RWPE2 (cell line): Measurements from ENCODE around the gene MAST2.

Source experiments
- ATAC-seq: fragments of 200-7000 bp; cut with Tn5 transposase; 3 replicates; pipeline ENCODE4 v1.9.1; 2021; ENCODE audit warnings: low read depth
- DNase-seq: peaks from one replicate; pipeline ENCODE4 v3.0.0-alpha.2; 2020; ENCODE audit warnings: low spot score
- H3K27ac ChIP-seq: fragments of 450-650 bp; 2 replicates; pipeline ENCODE4 v1.5.1; 2017; ENCODE audit warnings: mild to moderate bottlenecking; ENCODE audit not compliant: poor library complexity, severe bottlenecking
- H3K27me3 ChIP-seq: fragments of 250-450 bp; sonication (Bioruptor Pico); 2 replicates; pipeline ENCODE4 v1.5.1; 2021; ENCODE audit warnings: mild to moderate bottlenecking, moderate library complexity; ENCODE audit not compliant: insufficient read depth, poor library complexity, severe bottlenecking
- H3K36me3 ChIP-seq: fragments of 250-450 bp; sonication (Bioruptor Pico); 2 replicates; pipeline ENCODE4 v1.5.1; 2020; ENCODE audit warnings: low read depth, mild to moderate bottlenecking, moderate library complexity
- H3K4me1 ChIP-seq: fragments of 250-450 bp; sonication (Bioruptor Pico); 2 replicates; pipeline ENCODE4 v1.5.1; 2021; ENCODE audit warnings: mild to moderate bottlenecking, moderate library complexity; ENCODE audit not compliant: insufficient read depth, poor library complexity, severe bottlenecking
- H3K4me3 ChIP-seq: fragments of 250-450 bp; sonication (Bioruptor Pico); 2 replicates; pipeline ENCODE4 v1.5.1; 2021; ENCODE audit warnings: mild to moderate bottlenecking, moderate library complexity; ENCODE audit not compliant: severe bottlenecking
- H3K9me3 ChIP-seq: fragments of 250-450 bp; sonication (Bioruptor Pico); 2 replicates; pipeline ENCODE4 v1.5.1; 2021; ENCODE audit warnings: mild to moderate bottlenecking, moderate library complexity; ENCODE audit not compliant: severe bottlenecking
- CTCF ChIP-seq: fragments of 450-650 bp; IDR thresholded peaks from one replicate; pipeline ENCODE4 v1.5.1; 2017; ENCODE audit warnings: mild to moderate bottlenecking, moderate library complexity; ENCODE audit not compliant: poor library complexity, severe bottlenecking

The MAST2 gene

DNA sequence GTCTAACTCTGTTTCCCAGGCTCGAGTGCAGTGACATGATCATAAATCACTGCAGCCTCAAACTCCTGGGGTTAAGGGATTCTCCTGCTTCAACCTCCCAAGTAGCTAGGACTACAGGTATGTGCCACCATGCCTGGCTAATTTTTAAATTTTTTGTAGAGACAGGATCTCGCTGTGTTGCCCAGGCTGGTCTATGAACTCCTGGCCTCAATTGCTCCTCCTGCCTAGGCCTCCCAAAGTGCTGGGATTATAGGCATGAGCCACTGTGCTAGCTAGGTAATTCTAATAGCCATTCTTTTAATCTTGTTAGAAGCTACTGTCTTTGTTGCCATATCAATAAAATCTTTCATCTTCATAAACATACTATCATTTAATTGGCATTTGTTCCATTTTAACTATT, 13.8 kb upstream of the MAST2 start:
- TF ChIP-seq CTCF: no peak
- H3K27me3 ChIP-seq: no peaks in the 10 kb centered on the region
- H3K4me1 ChIP-seq: no peaks in the 10 kb centered on the region

DNA sequence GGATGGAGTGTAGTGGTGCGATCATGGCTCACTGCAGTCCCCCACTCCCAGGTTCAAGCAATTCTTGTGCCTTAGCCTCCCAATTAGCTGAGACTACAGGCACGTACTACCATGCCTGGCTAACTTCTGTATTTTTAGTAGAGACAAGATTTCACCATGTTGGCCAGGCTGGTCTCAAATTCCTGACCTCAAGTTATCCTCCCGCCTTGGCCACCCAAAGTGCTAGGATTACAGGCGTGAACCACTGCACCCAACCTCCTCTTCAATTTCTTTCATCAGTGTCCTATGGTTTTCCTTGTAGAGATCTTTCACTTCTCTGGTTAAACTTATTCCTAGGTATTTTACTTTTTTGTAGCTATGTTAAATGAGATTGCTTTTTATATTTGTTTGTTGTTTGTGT, 10.7 kb upstream of the MAST2 start:
- Histone ChIP-seq H3K27ac (no peak overlapping the region), H3K4me3 (no peak overlapping the region), H3K9me3 (no peaks in the 10 kb centered on the region), H3K4me1 (no peaks in the 10 kb centered on the region), H3K27me3 (no peaks in the 10 kb centered on the region), H3K36me3 (no peaks in the 10 kb centered on the region)
- no peak for ATAC-seq
- no peak for DNase-seq
- no peak for TF ChIP-seq CTCF

More for the DNA sequence above, 13.8 kb upstream of the MAST2 start:
- DNase-seq (no peak), ATAC-seq (no peak)
- Histone ChIP-seq H3K9me3 (no peaks in the 10 kb centered on the region), H3K27ac (no peak overlapping the region), H3K36me3 (no peaks in the 10 kb centered on the region), H3K4me3 (no peak overlapping the region)

DNA sequence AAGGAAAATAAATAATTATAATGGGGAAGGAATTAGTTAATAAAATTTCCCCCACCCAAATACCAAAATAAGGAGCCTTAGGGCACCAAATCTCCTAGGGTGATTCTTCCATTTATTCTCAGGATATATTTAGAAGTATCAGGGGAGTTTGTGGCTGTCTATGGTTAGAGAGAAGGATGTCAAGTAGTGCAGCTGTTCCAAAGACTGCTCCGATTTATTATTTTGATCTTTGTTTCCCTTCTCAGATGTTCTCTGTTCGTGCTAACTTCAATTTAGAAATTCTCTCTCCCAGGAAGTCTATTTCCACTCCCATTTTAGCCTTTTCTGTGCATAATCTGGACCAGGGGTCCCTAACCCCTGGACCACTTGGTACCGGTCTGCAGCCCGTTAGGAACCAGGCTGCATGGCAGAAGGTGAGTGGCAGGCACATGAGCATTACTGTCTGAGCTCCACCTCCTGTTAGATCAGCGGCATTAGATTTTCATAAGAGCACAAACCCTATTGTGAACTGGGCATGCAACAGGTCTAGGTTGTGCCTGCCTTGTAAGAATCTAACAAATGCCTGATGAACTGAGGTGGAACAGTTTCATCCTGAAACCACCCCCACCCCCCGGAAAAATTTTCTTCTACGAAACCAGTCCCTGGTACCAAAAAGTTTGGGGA, 9.3 kb upstream of the MAST2 start:
- TF ChIP-seq CTCF: no peak
- Histone ChIP-seq H3K4me1 (no peaks in the 10 kb centered on the region), H3K27me3 (no peaks in the 10 kb centered on the region), H3K36me3 (no peaks in the 10 kb centered on the region), H3K9me3 (no peaks in the 10 kb centered on the region), H3K27ac (no peak overlapping the region), H3K4me3 (no peak overlapping the region)
- DNase-seq: no peak
- no peak for ATAC-seq

GRCh38 chr1:45796381-45796780, 7.0 kb upstream of the MAST2 start:
- ATAC-seq: no peak
- TF ChIP-seq CTCF: no peak
- H3K36me3 ChIP-seq: no peaks in the 10 kb centered on the region
- H3K9me3 ChIP-seq: no peaks in the 10 kb centered on the region
- H3K27me3 ChIP-seq: no peaks in the 10 kb centered on the region
- no peak for DNase-seq
- H3K4me3 ChIP-seq: no peak overlapping the region
- no peak overlapping the region for H3K27ac ChIP-seq
- no peaks in the 10 kb centered on the region for H3K4me1 ChIP-seq

DNA sequence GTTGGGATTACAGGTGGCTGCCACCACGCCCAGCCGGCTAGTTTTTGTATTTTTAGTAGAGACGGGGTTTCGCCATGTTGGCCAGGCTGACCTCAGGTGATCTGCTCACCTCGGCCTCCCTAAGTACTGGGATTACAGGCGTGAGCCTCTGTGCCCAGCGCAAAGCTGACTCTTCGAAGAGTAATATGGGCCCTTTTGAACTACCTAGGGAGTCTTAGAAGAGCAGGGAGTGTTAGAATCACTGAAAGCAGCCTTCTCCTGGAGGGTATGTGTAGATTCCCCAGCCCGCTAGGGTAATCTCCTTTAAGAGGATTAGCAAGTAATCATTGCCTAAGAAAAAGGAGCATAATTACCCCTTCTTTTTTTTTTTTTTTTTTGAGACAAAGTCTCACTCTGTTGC, 6.5 kb upstream of the MAST2 start:
- ATAC-seq: no peak
- Histone ChIP-seq H3K27ac (no peak overlapping the region), H3K9me3 (no peaks in the 10 kb centered on the region), H3K27me3 (no peaks in the 10 kb centered on the region), H3K4me3 (no peak overlapping the region), H3K4me1 (no peaks in the 10 kb centered on the region), H3K36me3 (no peaks in the 10 kb centered on the region)
- TF ChIP-seq CTCF: no peak
- no peak for DNase-seq
